ENCODE data around the gene CANT1. TPM values are rescaled to one million over a fixed set of nuclear protein-coding genes. Genes with fewer than 3 reads are reported as not detected.
A peak's percentile ranks its signal among the peaks of the same experiment; 100 is the strongest.

The CANT1 gene
- total RNA-seq, 1 experiment from 2014 or later = 62.5 TPM

DNA sequence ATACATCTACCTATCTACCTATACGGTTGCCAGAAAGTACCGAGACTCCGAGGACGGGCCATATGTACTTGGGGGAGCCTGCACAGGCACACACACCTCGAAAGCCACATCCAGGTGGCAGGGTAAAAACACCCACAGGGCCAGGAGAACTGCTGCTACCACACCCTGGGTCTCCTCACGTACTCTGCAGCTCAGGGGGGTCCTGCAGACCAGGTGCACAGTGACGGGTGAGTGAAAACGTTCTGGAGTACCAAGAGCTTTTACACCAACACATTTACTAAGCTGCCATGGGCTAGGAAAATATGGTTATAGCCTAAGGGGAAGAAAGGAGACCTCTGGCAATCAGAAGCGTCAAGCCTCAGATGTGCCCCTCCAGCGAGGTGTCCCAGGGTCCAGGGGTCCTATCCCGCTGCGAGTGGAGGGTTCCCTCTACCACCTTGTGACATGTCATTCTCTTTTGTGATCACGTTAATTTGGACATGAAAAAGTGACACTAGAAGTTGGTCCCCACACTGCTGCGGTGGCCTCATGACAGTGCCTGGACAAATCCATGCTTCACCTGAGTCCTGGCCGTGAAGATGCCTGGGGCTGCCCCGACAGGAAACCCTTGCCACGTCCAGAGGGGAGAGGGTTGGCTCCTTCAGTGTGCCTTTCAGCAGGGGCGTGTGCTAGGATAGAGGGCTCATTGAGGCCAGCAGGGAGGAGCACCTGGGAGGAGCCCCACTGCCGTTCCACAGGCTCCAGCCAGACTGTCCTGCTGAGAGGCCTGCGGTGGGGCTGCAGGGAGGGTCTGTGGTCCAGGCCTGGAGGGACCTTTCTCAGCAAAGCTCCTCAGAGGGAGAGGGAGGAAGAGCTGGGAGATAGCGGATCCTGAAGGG lies 1.8 kb downstream of the CANT1 start:
- H3K36me3 Mint-ChIP-seq (ENCODE audit: insufficient read depth, unreplicated experiment) = peaks cover 6% of the 10 kb centered on the region
- ChIA-PET CTCF (interaction anchor here (0.6 to 1.0 kb wide), 3 partner anchors 169 to 790 kb away, joined by 3 read pairs; no protein-coding TSS in a partner anchor), POLR2A (interaction anchor here (1.0 kb wide), 1 partner anchor 31 kb away, joined by 3 read pairs; no protein-coding TSS in a partner anchor)
- H3K27me3 Mint-ChIP-seq (ENCODE audit: insufficient read depth, unreplicated experiment) = no peaks in the 10 kb centered on the region
- no TSS peak for BruUV-seq (replicated peaks)
- peak overlapping the region; percentile 98 for H3K27ac Mint-ChIP-seq (ENCODE audit: low read depth, unreplicated experiment)
- H3K4me3 Mint-ChIP-seq (ENCODE audit: unreplicated experiment) = peak overlapping the region; percentile 90
- TF ChIP-seq, protein P1, sequence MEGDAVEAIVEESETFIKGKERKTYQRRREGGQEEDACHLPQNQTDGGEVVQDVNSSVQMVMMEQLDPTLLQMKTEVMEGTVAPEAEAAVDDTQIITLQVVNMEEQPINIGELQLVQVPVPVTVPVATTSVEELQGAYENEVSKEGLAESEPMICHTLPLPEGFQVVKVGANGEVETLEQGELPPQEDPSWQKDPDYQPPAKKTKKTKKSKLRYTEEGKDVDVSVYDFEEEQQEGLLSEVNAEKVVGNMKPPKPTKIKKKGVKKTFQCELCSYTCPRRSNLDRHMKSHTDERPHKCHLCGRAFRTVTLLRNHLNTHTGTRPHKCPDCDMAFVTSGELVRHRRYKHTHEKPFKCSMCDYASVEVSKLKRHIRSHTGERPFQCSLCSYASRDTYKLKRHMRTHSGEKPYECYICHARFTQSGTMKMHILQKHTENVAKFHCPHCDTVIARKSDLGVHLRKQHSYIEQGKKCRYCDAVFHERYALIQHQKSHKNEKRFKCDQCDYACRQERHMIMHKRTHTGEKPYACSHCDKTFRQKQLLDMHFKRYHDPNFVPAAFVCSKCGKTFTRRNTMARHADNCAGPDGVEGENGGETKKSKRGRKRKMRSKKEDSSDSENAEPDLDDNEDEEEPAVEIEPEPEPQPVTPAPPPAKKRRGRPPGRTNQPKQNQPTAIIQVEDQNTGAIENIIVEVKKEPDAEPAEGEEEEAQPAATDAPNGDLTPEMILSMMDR (IDR thresholded peaks at IDR 0.05; ENCODE audit: unreplicated experiment) = no peak
- intact Hi-C loops (cut with micrococcal nuclease) = no loop called here
- no peak for DNase-seq (ENCODE audit: unreplicated experiment)
- peaks cover 26% of the 10 kb centered on the region for H3K4me1 Mint-ChIP-seq (ENCODE audit: insufficient read depth, unreplicated experiment)
- no peaks in the 10 kb centered on the region for H3K9me3 Mint-ChIP-seq (ENCODE audit: unreplicated experiment)

DNA sequence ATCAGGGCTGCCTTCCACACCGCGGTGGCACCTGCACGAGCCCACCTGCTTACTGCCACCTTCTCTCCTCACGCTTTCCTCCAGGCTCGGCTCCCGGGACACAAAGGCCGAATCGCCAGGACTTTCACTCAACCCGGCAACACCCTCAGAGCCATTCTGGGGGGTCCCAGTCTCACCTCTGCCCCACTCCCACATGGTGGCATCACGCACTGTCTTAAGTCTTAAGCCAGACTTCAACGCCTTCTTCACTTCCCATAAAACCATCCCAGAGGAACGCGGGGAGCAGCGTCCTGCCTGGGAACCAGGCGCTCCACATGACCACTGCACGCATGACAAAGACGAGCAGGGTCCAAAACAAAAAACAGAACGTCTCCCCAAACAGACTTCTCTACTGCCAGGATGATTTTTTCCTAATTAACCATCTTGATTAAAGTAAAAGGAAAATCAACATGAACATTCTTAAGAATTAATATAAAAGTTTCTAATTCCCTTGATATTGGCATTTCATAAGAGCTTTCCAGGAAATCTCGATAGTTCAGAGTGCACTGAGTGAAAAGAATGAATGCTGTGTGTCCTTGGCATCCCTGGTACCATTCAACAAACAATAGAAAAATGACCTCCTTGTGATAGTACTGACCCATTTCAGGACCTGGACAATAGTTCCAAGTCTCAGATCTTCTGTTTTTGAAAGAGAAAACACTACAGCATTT lies 2.6 kb downstream of the CANT1 start:
- ChIA-PET CTCF (no interaction called here), POLR2A (no interaction called here)
- peaks cover 6% of the 10 kb centered on the region for H3K36me3 Mint-ChIP-seq (ENCODE audit: insufficient read depth, unreplicated experiment)
- H3K27me3 Mint-ChIP-seq (ENCODE audit: insufficient read depth, unreplicated experiment) = no peaks in the 10 kb centered on the region
- TF ChIP-seq, protein P1 (IDR thresholded peaks at IDR 0.05; ENCODE audit: unreplicated experiment) = no peak
- H3K27ac Mint-ChIP-seq (ENCODE audit: low read depth, unreplicated experiment) = no peak overlapping the region
- peaks cover 26% of the 10 kb centered on the region for H3K4me1 Mint-ChIP-seq (ENCODE audit: insufficient read depth, unreplicated experiment)
- BruUV-seq (replicated peaks) = no TSS peak
- no peaks in the 10 kb centered on the region for H3K9me3 Mint-ChIP-seq (ENCODE audit: unreplicated experiment)
- intact Hi-C loops (cut with micrococcal nuclease) = no loop called here
- peak overlapping the region; percentile 22 for H3K4me3 Mint-ChIP-seq (ENCODE audit: unreplicated experiment)
- no peak for DNase-seq (ENCODE audit: unreplicated experiment)

GRCh38 chr17:79006046-79006445 lies 3.5 kb downstream of the CANT1 start:
- no TSS peak for BruUV-seq (replicated peaks)
- no peak overlapping the region for H3K27ac Mint-ChIP-seq (ENCODE audit: low read depth, unreplicated experiment)
- ChIA-PET CTCF (no interaction called here), POLR2A (no interaction called here)
- DNase-seq (ENCODE audit: unreplicated experiment) = no peak
- no peaks in the 10 kb centered on the region for H3K27me3 Mint-ChIP-seq (ENCODE audit: insufficient read depth, unreplicated experiment)
- TF ChIP-seq, protein P1 (IDR thresholded peaks at IDR 0.05; ENCODE audit: unreplicated experiment) = no peak
- peaks cover 24% of the 10 kb centered on the region for H3K4me1 Mint-ChIP-seq (ENCODE audit: insufficient read depth, unreplicated experiment)
- peaks cover 10% of the 10 kb centered on the region for H3K36me3 Mint-ChIP-seq (ENCODE audit: insufficient read depth, unreplicated experiment)
- intact Hi-C loops (cut with micrococcal nuclease) = no loop called here
- no peaks in the 10 kb centered on the region for H3K9me3 Mint-ChIP-seq (ENCODE audit: unreplicated experiment)
- no peak overlapping the region for H3K4me3 Mint-ChIP-seq (ENCODE audit: unreplicated experiment)

GRCh38 chr17:79005063-79005861 lies 4.3 kb downstream of the CANT1 start:
- H3K4me1 Mint-ChIP-seq (ENCODE audit: insufficient read depth, unreplicated experiment) = peaks cover 22% of the 10 kb centered on the region
- no TSS peak for BruUV-seq (replicated peaks)
- ChIA-PET CTCF (no interaction called here), POLR2A (no interaction called here)
- no peak for DNase-seq (ENCODE audit: unreplicated experiment)
- peaks cover 15% of the 10 kb centered on the region for H3K36me3 Mint-ChIP-seq (ENCODE audit: insufficient read depth, unreplicated experiment)
- intact Hi-C loops (cut with micrococcal nuclease) = no loop called here
- H3K4me3 Mint-ChIP-seq (ENCODE audit: unreplicated experiment) = no peak overlapping the region
- TF ChIP-seq, protein P1 (IDR thresholded peaks at IDR 0.05; ENCODE audit: unreplicated experiment) = no peak
- no peak overlapping the region for H3K27ac Mint-ChIP-seq (ENCODE audit: low read depth, unreplicated experiment)
- H3K9me3 Mint-ChIP-seq (ENCODE audit: unreplicated experiment) = no peaks in the 10 kb centered on the region
- no peaks in the 10 kb centered on the region for H3K27me3 Mint-ChIP-seq (ENCODE audit: insufficient read depth, unreplicated experiment)

Measured in MCF 10A (cell line).